SK-N-SH treated with all-trans-retinoic acid at 6 μM for 48 hours (cell line): ENCODE results near the gene BCKDHB.

Experiments used
- ATAC-seq: fragments of 200-7000 bp; cut with Tn5 transposase; 3 replicates; pipeline ENCODE4 v1.9.1; 2020; ENCODE audit warnings: mild to moderate bottlenecking, moderate library complexity
- ARNTL ChIP-seq: fragments of 450-650 bp; formaldehyde crosslinking; IDR thresholded peaks from 2 replicates; pipeline ENCODE4 v1.5.0; 2020; ENCODE audit warnings: low read depth, mild to moderate bottlenecking, moderate library complexity, borderline replicate concordance
- BACH2 ChIP-seq: fragments of 250-450 bp; sonication (Bioruptor Pico); IDR thresholded peaks from 2 replicates; pipeline ENCODE4 v1.9.0; 2021; ENCODE audit warnings: mild to moderate bottlenecking, borderline replicate concordance
- CREB5 ChIP-seq: fragments of 250-450 bp; sonication (Bioruptor Pico); IDR thresholded peaks from 2 replicates; pipeline ENCODE4 v1.5.1; 2020; ENCODE audit warnings: low read depth, mild to moderate bottlenecking, moderate library complexity
- CSDC2 ChIP-seq: fragments of 250-450 bp; sonication (Bioruptor Pico); IDR thresholded peaks from 2 replicates; pipeline ENCODE4 v1.5.0; 2020; ENCODE audit warnings: mild to moderate bottlenecking, moderate library complexity
- ESRRG ChIP-seq: fragments of 250-450 bp; sonication (Bioruptor Pico); IDR thresholded peaks from 2 replicates; pipeline ENCODE4 v1.6.1; 2021; ENCODE audit warnings: mild to moderate bottlenecking
- GLIS3 ChIP-seq: fragments of 250-450 bp; sonication (Bioruptor Pico); IDR thresholded peaks from 2 replicates; pipeline ENCODE4 v1.5.0; 2020; ENCODE audit warnings: mild to moderate bottlenecking, moderate library complexity
- ISL1 ChIP-seq: fragments of 250-450 bp; sonication (Bioruptor Pico); IDR thresholded peaks from 2 replicates; pipeline ENCODE4 v2.1.2; 2022; ENCODE audit warnings: mild to moderate bottlenecking, moderate library complexity
- OSR1 ChIP-seq: fragments of 250-450 bp; sonication (Bioruptor Pico); IDR thresholded peaks from 2 replicates; pipeline ENCODE4 v1.8.0; 2022; ENCODE audit warnings: moderate library complexity, mild to moderate bottlenecking, inconsistent platforms
- PATZ1 ChIP-seq: fragments of 250-450 bp; sonication (Bioruptor Pico); IDR thresholded peaks from 2 replicates; pipeline ENCODE4 v1.8.0; 2020; ENCODE audit warnings: mild to moderate bottlenecking, moderate library complexity, borderline replicate concordance
- PPARA ChIP-seq: fragments of 250-450 bp; sonication (Bioruptor Pico); IDR thresholded peaks from 2 replicates; pipeline ENCODE4 v1.5.0; 2020; ENCODE audit warnings: mild to moderate bottlenecking, borderline replicate concordance
- RARB ChIP-seq: fragments of 250-450 bp; sonication (Bioruptor Pico); IDR thresholded peaks from 2 replicates; pipeline ENCODE4 v1.8.0; 2021; ENCODE audit warnings: mild to moderate bottlenecking, moderate library complexity
- SNAI2 ChIP-seq: fragments of 250-450 bp; sonication (Bioruptor Pico); IDR thresholded peaks from 2 replicates; pipeline ENCODE4 v1.5.0; 2020; ENCODE audit warnings: mild to moderate bottlenecking, moderate library complexity
- TCF4 ChIP-seq: fragments of 250-450 bp; sonication (Bioruptor Pico); IDR thresholded peaks from 2 replicates; pipeline ENCODE4 v1.8.0; 2021; ENCODE audit warnings: mild to moderate bottlenecking, moderate library complexity, borderline replicate concordance
- TOX ChIP-seq: fragments of 250-450 bp; sonication (Bioruptor Pico); IDR thresholded peaks from 2 replicates; pipeline ENCODE4 v1.8.0; 2021; ENCODE audit warnings: mild to moderate bottlenecking, moderate library complexity, borderline replicate concordance
- TSHZ2 ChIP-seq: fragments of 250-450 bp; sonication (Bioruptor Pico); IDR thresholded peaks from 2 replicates; pipeline ENCODE4 v1.5.0; 2020; ENCODE audit warnings: mild to moderate bottlenecking, moderate library complexity
- ZC3H10 ChIP-seq: fragments of 250-450 bp; sonication (Bioruptor Pico); IDR thresholded peaks from 2 replicates; pipeline ENCODE4 v1.5.1; 2021; ENCODE audit warnings: mild to moderate bottlenecking, moderate library complexity
- ZFP30 ChIP-seq: fragments of 450-650 bp; formaldehyde crosslinking; IDR thresholded peaks from 2 replicates; pipeline ENCODE4 v1.5.0; 2022; ENCODE audit warnings: mild to moderate bottlenecking, moderate library complexity
- ZNF70 ChIP-seq: fragments of 450-650 bp; formaldehyde crosslinking; IDR thresholded peaks from 2 replicates; pipeline ENCODE4 v1.5.0; 2020; ENCODE audit warnings: mild to moderate bottlenecking, moderate library complexity
- ZNF8 ChIP-seq: fragments of 450-650 bp; formaldehyde crosslinking; IDR thresholded peaks from 2 replicates; pipeline ENCODE4 v1.5.0; 2020; ENCODE audit warnings: mild to moderate bottlenecking, moderate library complexity
- TF ChIP-seq, protein P1 (sequence below): fragments of 250-450 bp; sonication (Bioruptor Pico); IDR thresholded peaks from 2 replicates; pipeline ENCODE4 v1.8.0; 2021; ENCODE audit warnings: low read depth, mild to moderate bottlenecking, moderate library complexity, borderline replicate concordance
- TF ChIP-seq, protein P2 (sequence below): fragments of 250-450 bp; sonication (Bioruptor Pico); IDR thresholded peaks from 2 replicates; pipeline ENCODE4 v1.5.1; 2021; ENCODE audit warnings: mild to moderate bottlenecking, moderate library complexity

The BCKDHB gene

GRCh38 chr6:80250391-80250997 is 144.0 kb downstream of the BCKDHB start:
- ATAC-seq: no peak
- TF ChIP-seq ISL1 (no peak), TCF4 (no peak), SNAI2 (CRISPR knock-in tag) (no peak), CSDC2 (CRISPR knock-in tag) (no peak), ZNF8 (CRISPR knock-in tag) (no peak), GLIS3 (CRISPR knock-in tag) (no peak), BACH2 (no peak), TSHZ2 (CRISPR knock-in tag) (no peak), TOX (no peak), ZC3H10 (CRISPR knock-in tag) (no peak), PATZ1 (CRISPR knock-in tag) (no peak), ZFP30 (no peak), ARNTL (CRISPR knock-in tag) (no peak)
- TF ChIP-seq, protein P1, sequence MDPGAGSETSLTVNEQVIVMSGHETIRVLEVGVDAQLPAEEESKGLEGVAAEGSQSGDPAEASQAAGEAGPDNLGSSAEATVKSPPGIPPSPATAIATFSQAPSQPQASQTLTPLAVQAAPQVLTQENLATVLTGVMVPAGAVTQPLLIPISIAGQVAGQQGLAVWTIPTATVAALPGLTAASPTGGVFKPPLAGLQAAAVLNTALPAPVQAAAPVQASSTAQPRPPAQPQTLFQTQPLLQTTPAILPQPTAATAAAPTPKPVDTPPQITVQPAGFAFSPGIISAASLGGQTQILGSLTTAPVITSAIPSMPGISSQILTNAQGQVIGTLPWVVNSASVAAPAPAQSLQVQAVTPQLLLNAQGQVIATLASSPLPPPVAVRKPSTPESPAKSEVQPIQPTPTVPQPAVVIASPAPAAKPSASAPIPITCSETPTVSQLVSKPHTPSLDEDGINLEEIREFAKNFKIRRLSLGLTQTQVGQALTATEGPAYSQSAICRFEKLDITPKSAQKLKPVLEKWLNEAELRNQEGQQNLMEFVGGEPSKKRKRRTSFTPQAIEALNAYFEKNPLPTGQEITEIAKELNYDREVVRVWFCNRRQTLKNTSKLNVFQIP: no peak
- TF ChIP-seq, protein P2, sequence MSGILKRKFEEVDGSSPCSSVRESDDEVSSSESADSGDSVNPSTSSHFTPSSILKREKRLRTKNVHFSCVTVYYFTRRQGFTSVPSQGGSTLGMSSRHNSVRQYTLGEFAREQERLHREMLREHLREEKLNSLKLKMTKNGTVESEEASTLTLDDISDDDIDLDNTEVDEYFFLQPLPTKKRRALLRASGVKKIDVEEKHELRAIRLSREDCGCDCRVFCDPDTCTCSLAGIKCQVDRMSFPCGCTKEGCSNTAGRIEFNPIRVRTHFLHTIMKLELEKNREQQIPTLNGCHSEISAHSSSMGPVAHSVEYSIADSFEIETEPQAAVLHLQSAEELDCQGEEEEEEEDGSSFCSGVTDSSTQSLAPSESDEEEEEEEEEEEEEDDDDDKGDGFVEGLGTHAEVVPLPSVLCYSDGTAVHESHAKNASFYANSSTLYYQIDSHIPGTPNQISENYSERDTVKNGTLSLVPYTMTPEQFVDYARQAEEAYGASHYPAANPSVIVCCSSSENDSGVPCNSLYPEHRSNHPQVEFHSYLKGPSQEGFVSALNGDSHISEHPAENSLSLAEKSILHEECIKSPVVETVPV (CRISPR knock-in tag): no peak

DNA sequence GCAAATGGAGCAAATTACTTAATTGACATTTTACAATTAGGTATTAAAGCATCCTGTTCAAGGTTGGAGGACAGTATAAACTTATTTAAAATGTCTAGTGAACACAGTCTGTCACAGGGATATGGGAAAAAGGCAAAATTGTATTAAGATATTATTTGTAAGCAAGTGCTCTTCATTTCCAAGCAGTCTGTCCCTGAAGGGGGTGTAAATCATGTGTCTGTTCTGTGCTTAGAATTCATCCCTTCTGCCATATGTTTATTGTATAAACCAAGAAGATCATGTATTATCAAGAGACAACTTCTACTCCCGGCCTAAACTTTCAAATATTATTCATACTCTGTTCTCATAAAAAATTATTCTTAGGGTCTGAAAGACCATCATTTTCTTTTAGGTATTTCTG is 144.8 kb downstream of the BCKDHB start:
- no peak for ATAC-seq
- TF ChIP-seq, protein P2 (CRISPR knock-in tag): no peak
- TF ChIP-seq GLIS3 (CRISPR knock-in tag) (no peak), ISL1 (no peak), ESRRG (CRISPR knock-in tag) (no peak), OSR1 (CRISPR knock-in tag) (no peak), ZNF70 (CRISPR knock-in tag) (no peak)

DNA sequence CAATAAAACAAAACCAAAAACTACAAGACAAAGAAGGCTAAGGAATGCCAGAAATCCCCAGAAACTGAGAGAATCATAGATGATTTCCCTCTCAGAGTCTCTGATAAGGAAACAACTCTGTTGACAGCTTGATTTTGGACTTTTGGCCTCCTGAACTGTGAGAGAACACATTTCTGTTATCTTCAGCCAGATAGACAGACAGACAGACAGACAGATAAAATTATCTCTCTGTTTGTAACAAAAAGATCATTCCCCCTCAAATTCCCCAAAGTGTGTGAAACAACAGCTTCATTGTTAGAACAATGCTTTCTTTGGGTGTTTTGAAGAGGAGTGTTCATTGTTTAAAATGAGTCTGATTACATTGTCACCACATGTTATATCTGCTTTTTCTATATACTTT is 148.2 kb downstream of the BCKDHB start:
- no peak for ATAC-seq
- TF ChIP-seq RARB (CRISPR knock-in tag) (no peak), CSDC2 (CRISPR knock-in tag) (no peak), ZNF70 (CRISPR knock-in tag) (no peak), PPARA (no peak), ISL1 (no peak), OSR1 (CRISPR knock-in tag) (no peak), PATZ1 (CRISPR knock-in tag) (no peak), TOX (no peak), GLIS3 (CRISPR knock-in tag) (no peak), TSHZ2 (CRISPR knock-in tag) (no peak), BACH2 (no peak), SNAI2 (CRISPR knock-in tag) (no peak), CREB5 (CRISPR knock-in tag) (no peak)
